Measurements from ENCODE around the gene CENPN. TPM values are rescaled to one million over a fixed set of nuclear protein-coding genes. Genes with fewer than 3 reads are reported as not detected.
A peak's percentile ranks its signal among the peaks of the same experiment; 100 is the strongest.

CENPN gene
- total RNA-seq, 1 donor: 19.9 TPM

GRCh38 chr16:81069063-81069462 lies 62.0 kb downstream of the CENPN start:
- H3K79me2 ChIP-seq (ENCODE audit: insufficient read depth, low read length): no peaks in the 10 kb centered on the region
- no peak overlapping the region for H3K27ac ChIP-seq (ENCODE audit: low read depth, low read length)
- H4K20me1 ChIP-seq (ENCODE audit: insufficient read depth, low read length): no peaks in the 10 kb centered on the region
- H3K4me3 ChIP-seq (ENCODE audit: insufficient read depth, low read length): no peak overlapping the region
- H3K4me2 ChIP-seq (ENCODE audit: insufficient read depth, low read length): no peak overlapping the region
- no peak overlapping the region for H2AFZ ChIP-seq (ENCODE audit: low read length)
- no peaks in the 10 kb centered on the region for H3K9me3 ChIP-seq (ENCODE audit: low read depth, low read length)
- no peaks in the 10 kb centered on the region for H3K27me3 ChIP-seq (ENCODE audit: insufficient read depth, low read length)
- H3K36me3 ChIP-seq (ENCODE audit: insufficient read depth, low read length): no peaks in the 10 kb centered on the region
- no peaks in the 10 kb centered on the region for H3K4me1 ChIP-seq (ENCODE audit: insufficient read depth, low read length)
- TF ChIP-seq, protein P1, sequence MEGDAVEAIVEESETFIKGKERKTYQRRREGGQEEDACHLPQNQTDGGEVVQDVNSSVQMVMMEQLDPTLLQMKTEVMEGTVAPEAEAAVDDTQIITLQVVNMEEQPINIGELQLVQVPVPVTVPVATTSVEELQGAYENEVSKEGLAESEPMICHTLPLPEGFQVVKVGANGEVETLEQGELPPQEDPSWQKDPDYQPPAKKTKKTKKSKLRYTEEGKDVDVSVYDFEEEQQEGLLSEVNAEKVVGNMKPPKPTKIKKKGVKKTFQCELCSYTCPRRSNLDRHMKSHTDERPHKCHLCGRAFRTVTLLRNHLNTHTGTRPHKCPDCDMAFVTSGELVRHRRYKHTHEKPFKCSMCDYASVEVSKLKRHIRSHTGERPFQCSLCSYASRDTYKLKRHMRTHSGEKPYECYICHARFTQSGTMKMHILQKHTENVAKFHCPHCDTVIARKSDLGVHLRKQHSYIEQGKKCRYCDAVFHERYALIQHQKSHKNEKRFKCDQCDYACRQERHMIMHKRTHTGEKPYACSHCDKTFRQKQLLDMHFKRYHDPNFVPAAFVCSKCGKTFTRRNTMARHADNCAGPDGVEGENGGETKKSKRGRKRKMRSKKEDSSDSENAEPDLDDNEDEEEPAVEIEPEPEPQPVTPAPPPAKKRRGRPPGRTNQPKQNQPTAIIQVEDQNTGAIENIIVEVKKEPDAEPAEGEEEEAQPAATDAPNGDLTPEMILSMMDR (IDR thresholded peaks at IDR 0.05; ENCODE audit: extremely low read depth, low read depth, low read length): no peak
- no peak for DNase-seq (ENCODE audit: insufficient read length, low spot score, missing footprints)

GRCh38 chr16:81070979-81071378 lies 64.0 kb downstream of the CENPN start:
- H3K9me3 ChIP-seq (ENCODE audit: low read depth, low read length): no peaks in the 10 kb centered on the region
- no peak overlapping the region for H2AFZ ChIP-seq (ENCODE audit: low read length)
- no peaks in the 10 kb centered on the region for H3K27me3 ChIP-seq (ENCODE audit: insufficient read depth, low read length)
- no peak overlapping the region for H3K4me3 ChIP-seq (ENCODE audit: insufficient read depth, low read length)
- no peak for DNase-seq (ENCODE audit: insufficient read length, low spot score, missing footprints)
- no peaks in the 10 kb centered on the region for H3K36me3 ChIP-seq (ENCODE audit: insufficient read depth, low read length)
- no peaks in the 10 kb centered on the region for H3K79me2 ChIP-seq (ENCODE audit: insufficient read depth, low read length)
- H3K4me1 ChIP-seq (ENCODE audit: insufficient read depth, low read length): no peaks in the 10 kb centered on the region
- H4K20me1 ChIP-seq (ENCODE audit: insufficient read depth, low read length): no peaks in the 10 kb centered on the region
- H3K4me2 ChIP-seq (ENCODE audit: insufficient read depth, low read length): no peak overlapping the region
- no peak overlapping the region for H3K27ac ChIP-seq (ENCODE audit: low read depth, low read length)
- TF ChIP-seq, protein P1 (IDR thresholded peaks at IDR 0.05; ENCODE audit: extremely low read depth, low read depth, low read length): no peak

GRCh38 chr16:81071805-81072204 lies 64.8 kb downstream of the CENPN start:
- Histone ChIP-seq H3K4me1 (ENCODE audit: insufficient read depth, low read length) (peaks cover 4% of the 10 kb centered on the region), H3K79me2 (ENCODE audit: insufficient read depth, low read length) (no peaks in the 10 kb centered on the region), H2AFZ (ENCODE audit: low read length) (no peak overlapping the region), H3K36me3 (ENCODE audit: insufficient read depth, low read length) (no peaks in the 10 kb centered on the region), H3K27me3 (ENCODE audit: insufficient read depth, low read length) (no peaks in the 10 kb centered on the region), H3K9me3 (ENCODE audit: low read depth, low read length) (no peaks in the 10 kb centered on the region), H3K4me3 (ENCODE audit: insufficient read depth, low read length) (no peak overlapping the region), H3K4me2 (ENCODE audit: insufficient read depth, low read length) (no peak overlapping the region), H3K27ac (ENCODE audit: low read depth, low read length) (no peak overlapping the region), H4K20me1 (ENCODE audit: insufficient read depth, low read length) (no peaks in the 10 kb centered on the region)
- peak; percentile 82 for DNase-seq (ENCODE audit: insufficient read length, low spot score, missing footprints)
- TF ChIP-seq, protein P1 (IDR thresholded peaks at IDR 0.05; ENCODE audit: extremely low read depth, low read depth, low read length): no peak

DNA sequence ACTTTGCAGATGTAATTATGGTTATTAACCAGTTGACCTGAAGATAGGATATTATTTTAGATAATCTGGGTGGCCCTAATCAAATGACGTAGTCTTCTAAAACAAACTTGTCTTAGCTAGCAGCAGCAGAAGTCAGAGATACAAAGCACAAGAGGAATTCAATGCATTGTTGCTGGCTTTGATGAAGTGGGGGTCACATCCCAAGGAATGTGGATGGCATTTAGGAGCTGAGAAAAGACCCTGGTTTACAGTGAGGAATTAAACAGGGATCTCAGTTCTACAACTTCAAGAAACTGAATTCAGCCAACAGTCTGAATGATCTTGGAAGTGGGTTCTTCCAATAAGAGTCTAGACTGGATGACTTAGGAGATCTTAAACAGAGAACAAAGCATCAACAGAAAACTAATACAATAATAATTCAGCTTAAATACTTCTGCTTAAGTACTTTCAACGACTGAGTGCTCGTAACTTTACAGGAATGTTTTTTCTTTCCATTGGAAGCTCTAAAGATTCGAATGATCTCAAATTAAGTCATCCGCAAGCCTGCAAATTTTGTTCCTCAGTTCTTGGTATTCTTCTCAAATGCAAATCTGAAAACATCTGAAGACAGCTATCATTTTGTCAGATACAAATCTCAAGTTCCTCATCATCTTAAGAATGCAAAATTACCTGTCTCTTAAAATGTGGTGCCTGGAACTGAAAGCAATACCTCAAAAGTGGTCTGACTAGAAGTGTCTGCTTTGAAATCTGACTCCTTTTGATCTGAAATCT lies 66.7 kb downstream of the CENPN start:
- Histone ChIP-seq H3K27ac (ENCODE audit: low read depth, low read length) (no peak overlapping the region), H3K9me3 (ENCODE audit: low read depth, low read length) (no peaks in the 10 kb centered on the region), H4K20me1 (ENCODE audit: insufficient read depth, low read length) (no peaks in the 10 kb centered on the region), H3K79me2 (ENCODE audit: insufficient read depth, low read length) (no peaks in the 10 kb centered on the region), H3K27me3 (ENCODE audit: insufficient read depth, low read length) (no peaks in the 10 kb centered on the region), H3K4me2 (ENCODE audit: insufficient read depth, low read length) (no peak overlapping the region), H3K4me1 (ENCODE audit: insufficient read depth, low read length) (peaks cover 11% of the 10 kb centered on the region), H3K36me3 (ENCODE audit: insufficient read depth, low read length) (no peaks in the 10 kb centered on the region), H3K4me3 (ENCODE audit: insufficient read depth, low read length) (no peak overlapping the region), H2AFZ (ENCODE audit: low read length) (no peak overlapping the region)
- no peak for DNase-seq (ENCODE audit: insufficient read length, low spot score, missing footprints)
- TF ChIP-seq, protein P1 (IDR thresholded peaks at IDR 0.05; ENCODE audit: extremely low read depth, low read depth, low read length): no peak

All from osteoblast (primary cell).